ENCODE measurements around the gene LRRC40. TPM values are rescaled to one million over a fixed set of nuclear protein-coding genes. Genes with fewer than 3 reads are reported as not detected.
A peak's percentile ranks its signal among the peaks of the same experiment; 100 is the strongest.

Gene LRRC40
- total and polyA plus RNA-seq, 9 of the 15 experiments (the other 6 are each of a cell fraction or from before 2014, with no cell fraction given) = 16.1 to 36.2 (median 30.9) TPM

DNA sequence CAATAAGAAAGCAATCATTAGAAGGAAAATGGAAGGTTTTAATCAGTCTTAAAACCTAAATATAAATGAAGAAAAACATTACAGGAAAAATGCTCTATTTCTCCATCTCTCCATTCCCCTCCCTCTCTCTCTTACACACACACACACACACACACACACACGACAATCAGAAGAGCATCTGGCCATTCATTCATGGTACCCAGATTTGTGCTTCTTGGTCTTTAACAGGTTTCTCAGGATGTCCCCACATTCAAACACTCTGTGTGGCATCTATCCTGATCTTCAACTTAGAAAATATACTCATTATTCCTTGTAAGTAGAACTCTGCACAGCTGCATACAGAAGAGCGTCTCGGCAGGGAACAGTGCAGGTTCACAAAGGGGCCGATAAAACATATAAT lies 779 bp downstream of the LRRC40 start (continued):
- TF ChIP-seq, protein P1, sequence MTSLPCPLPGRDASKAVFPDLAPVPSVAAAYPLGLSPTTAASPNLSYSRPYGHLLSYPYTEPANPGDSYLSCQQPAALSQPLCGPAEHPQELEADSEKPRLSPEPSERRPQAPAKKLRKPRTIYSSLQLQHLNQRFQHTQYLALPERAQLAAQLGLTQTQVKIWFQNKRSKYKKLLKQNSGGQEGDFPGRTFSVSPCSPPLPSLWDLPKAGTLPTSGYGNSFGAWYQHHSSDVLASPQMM (CRISPR knock-in tag; IDR thresholded peaks at IDR 0.05) = no peak
- no peak for TF ChIP-seq PTTG1 (tag; IDR thresholded peaks at IDR 0.05; ENCODE audit: low read depth)
- TF ChIP-seq PHB (CRISPR knock-in tag; IDR thresholded peaks at IDR 0.05) = no peak
- no peak for TF ChIP-seq SAP30 (IDR thresholded peaks at IDR 0.05; ENCODE audit: borderline replicate concordance, insufficient read depth, low read depth, low read length, poor library complexity, severe bottlenecking)
- TF ChIP-seq, protein P2, sequence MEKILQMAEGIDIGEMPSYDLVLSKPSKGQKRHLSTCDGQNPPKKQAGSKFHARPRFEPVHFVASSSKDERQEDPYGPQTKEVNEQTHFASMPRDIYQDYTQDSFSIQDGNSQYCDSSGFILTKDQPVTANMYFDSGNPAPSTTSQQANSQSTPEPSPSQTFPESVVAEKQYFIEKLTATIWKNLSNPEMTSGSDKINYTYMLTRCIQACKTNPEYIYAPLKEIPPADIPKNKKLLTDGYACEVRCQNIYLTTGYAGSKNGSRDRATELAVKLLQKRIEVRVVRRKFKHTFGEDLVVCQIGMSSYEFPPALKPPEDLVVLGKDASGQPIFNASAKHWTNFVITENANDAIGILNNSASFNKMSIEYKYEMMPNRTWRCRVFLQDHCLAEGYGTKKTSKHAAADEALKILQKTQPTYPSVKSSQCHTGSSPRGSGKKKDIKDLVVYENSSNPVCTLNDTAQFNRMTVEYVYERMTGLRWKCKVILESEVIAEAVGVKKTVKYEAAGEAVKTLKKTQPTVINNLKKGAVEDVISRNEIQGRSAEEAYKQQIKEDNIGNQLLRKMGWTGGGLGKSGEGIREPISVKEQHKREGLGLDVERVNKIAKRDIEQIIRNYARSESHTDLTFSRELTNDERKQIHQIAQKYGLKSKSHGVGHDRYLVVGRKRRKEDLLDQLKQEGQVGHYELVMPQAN (IDR thresholded peaks at IDR 0.05; ENCODE audit: borderline replicate concordance) = peak; percentile 36; the same call in 1 of the 2 replicates
- TF ChIP-seq BRD9 (IDR thresholded peaks at IDR 0.05; ENCODE audit: low read depth, partially characterized antibody) = no peak
- no peak for TF ChIP-seq SRF (CRISPR knock-in tag; IDR thresholded peaks at IDR 0.05)
- no peak for TF ChIP-seq CHD2 (IDR thresholded peaks at IDR 0.05; ENCODE audit: low read depth, low read length)
- no peak for TF ChIP-seq FOXA1 (IDR thresholded peaks at IDR 0.05; ENCODE audit: borderline replicate concordance)
- no peak for TF ChIP-seq MYNN (IDR thresholded peaks at IDR 0.05)
- no peak for TF ChIP-seq MYNN (CRISPR knock-in tag; IDR thresholded peaks at IDR 0.05)
- TF ChIP-seq, protein P3, sequence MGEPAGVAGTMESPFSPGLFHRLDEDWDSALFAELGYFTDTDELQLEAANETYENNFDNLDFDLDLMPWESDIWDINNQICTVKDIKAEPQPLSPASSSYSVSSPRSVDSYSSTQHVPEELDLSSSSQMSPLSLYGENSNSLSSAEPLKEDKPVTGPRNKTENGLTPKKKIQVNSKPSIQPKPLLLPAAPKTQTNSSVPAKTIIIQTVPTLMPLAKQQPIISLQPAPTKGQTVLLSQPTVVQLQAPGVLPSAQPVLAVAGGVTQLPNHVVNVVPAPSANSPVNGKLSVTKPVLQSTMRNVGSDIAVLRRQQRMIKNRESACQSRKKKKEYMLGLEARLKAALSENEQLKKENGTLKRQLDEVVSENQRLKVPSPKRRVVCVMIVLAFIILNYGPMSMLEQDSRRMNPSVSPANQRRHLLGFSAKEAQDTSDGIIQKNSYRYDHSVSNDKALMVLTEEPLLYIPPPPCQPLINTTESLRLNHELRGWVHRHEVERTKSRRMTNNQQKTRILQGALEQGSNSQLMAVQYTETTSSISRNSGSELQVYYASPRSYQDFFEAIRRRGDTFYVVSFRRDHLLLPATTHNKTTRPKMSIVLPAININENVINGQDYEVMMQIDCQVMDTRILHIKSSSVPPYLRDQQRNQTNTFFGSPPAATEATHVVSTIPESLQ (CRISPR knock-in tag; IDR thresholded peaks at IDR 0.05) = no peak
- no peak for TF ChIP-seq ZNF253 (CRISPR knock-in tag; conservative IDR thresholded peaks at IDR 0.05)
- TF ChIP-seq, protein P4, sequence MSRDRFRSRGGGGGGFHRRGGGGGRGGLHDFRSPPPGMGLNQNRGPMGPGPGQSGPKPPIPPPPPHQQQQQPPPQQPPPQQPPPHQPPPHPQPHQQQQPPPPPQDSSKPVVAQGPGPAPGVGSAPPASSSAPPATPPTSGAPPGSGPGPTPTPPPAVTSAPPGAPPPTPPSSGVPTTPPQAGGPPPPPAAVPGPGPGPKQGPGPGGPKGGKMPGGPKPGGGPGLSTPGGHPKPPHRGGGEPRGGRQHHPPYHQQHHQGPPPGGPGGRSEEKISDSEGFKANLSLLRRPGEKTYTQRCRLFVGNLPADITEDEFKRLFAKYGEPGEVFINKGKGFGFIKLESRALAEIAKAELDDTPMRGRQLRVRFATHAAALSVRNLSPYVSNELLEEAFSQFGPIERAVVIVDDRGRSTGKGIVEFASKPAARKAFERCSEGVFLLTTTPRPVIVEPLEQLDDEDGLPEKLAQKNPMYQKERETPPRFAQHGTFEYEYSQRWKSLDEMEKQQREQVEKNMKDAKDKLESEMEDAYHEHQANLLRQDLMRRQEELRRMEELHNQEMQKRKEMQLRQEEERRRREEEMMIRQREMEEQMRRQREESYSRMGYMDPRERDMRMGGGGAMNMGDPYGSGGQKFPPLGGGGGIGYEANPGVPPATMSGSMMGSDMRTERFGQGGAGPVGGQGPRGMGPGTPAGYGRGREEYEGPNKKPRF (IDR thresholded peaks at IDR 0.05; ENCODE audit: low read depth, low read length) = no peak
- TF ChIP-seq NCOA2 (IDR thresholded peaks at IDR 0.05; ENCODE audit: partially characterized antibody in 2 of 2) = no peak
- no peak for TF ChIP-seq FOXJ3 (CRISPR knock-in tag; IDR thresholded peaks at IDR 0.05)
- TF ChIP-seq MAFF (IDR thresholded peaks at IDR 0.05; ENCODE audit: low read length) = no peak
- no peak for TF ChIP-seq EGR1 (conservative IDR thresholded peaks at IDR 0.05)
- no peak for TF ChIP-seq SMAD4 (CRISPR knock-in tag; conservative IDR thresholded peaks at IDR 0.05)
- TF ChIP-seq KAT7 (CRISPR knock-in tag; IDR thresholded peaks at IDR 0.05; ENCODE audit: borderline replicate concordance) = no peak
- TF ChIP-seq, protein P5, sequence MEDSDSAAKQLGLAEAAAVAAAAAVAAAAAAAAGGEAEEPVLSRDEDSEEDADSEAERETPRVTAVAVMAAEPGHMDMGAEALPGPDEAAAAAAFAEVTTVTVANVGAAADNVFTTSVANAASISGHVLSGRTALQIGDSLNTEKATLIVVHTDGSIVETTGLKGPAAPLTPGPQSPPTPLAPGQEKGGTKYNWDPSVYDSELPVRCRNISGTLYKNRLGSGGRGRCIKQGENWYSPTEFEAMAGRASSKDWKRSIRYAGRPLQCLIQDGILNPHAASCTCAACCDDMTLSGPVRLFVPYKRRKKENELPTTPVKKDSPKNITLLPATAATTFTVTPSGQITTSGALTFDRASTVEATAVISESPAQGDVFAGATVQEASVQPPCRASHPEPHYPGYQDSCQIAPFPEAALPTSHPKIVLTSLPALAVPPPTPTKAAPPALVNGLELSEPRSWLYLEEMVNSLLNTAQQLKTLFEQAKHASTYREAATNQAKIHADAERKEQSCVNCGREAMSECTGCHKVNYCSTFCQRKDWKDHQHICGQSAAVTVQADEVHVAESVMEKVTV (CRISPR knock-in tag; IDR thresholded peaks at IDR 0.05) = no peak
